H1 (cell line): ENCODE measurements around the gene TIAM2. TPM values are rescaled to one million over a fixed set of nuclear protein-coding genes. Genes with fewer than 3 reads are reported as not detected.

ENCODE experiments used
- CTCF ChIA-PET: fragments of 300-600 bp; sonication (Branson Sonifier 250); formaldehyde crosslinking; loops from one replicate; lab custom pipeline; 2021; ENCODE audit not compliant: partially characterized antibody; lab: Charles Lee
- POLR2A ChIA-PET: fragments of 300-600 bp; sonication (Branson Sonifier 250); formaldehyde crosslinking; loops from one replicate; lab custom pipeline; 2021; ENCODE audit warnings: inconsistent platforms; ENCODE audit not compliant: partially characterized antibody; lab: Charles Lee
- DNase-seq, 2 experiments: peaks; one replicate each; pipeline versions ENCODE4 v3.0.0 to v3.0.0-alpha.2; 2010 to 2022; ENCODE audit warnings: low spot score in 2 of 2, low read depth in 1 of 2, mixed read lengths in 1 of 2
- FAIRE-seq: peaks from 2 replicates; lab custom pipeline; 2011; peaks lifted over from hg19 to GRCh38; lab: Jason Lieb, UNC
- H2AFZ ChIP-seq: 2 replicates; pipeline ENCODE4 v1.8.1; 2012; ENCODE audit warnings: low read length, inconsistent platforms
- H2AK5ac ChIP-seq: 2 replicates; pipeline ENCODE4 v1.6.1; 2013; ENCODE audit warnings: low read depth, low read length
- H2BK120ac ChIP-seq: replicated peaks from 2 replicates; pipeline ENCODE3; 2013; ENCODE audit warnings: low read depth, low read length, inconsistent platforms
- H2BK12ac ChIP-seq: 2 replicates; pipeline ENCODE4 v1.6.1; 2013; ENCODE audit warnings: low read depth, low read length
- H2BK15ac ChIP-seq: 2 replicates; pipeline ENCODE4 v1.6.1; 2013; ENCODE audit warnings: low read length
- H2BK20ac ChIP-seq: 2 replicates; pipeline ENCODE4 v1.6.1; 2013; ENCODE audit warnings: low read length
- H2BK5ac ChIP-seq: 2 replicates; pipeline ENCODE4 v1.6.1; 2013; ENCODE audit warnings: low read depth, low read length
- H3K14ac ChIP-seq: 2 replicates; pipeline ENCODE4 v1.6.1; 2013; ENCODE audit warnings: inconsistent platforms; ENCODE audit not compliant: insufficient read length
- H3K18ac ChIP-seq: 2 replicates; pipeline ENCODE4 v1.6.1; 2013; ENCODE audit warnings: low read length; ENCODE audit errors: extremely low read depth
- H3K23ac ChIP-seq: 2 replicates; pipeline ENCODE4 v1.6.1; 2013; ENCODE audit warnings: inconsistent platforms; ENCODE audit not compliant: insufficient read length
- H3K23me2 ChIP-seq: 2 replicates; pipeline ENCODE4 v1.6.1; 2013; ENCODE audit warnings: low read depth, low read length
- H3K27ac ChIP-seq: 2 replicates; pipeline ENCODE4 v1.6.1; 2011; ENCODE audit warnings: low read depth, low read length, inconsistent platforms
- H3K27me3 ChIP-seq, 4 experiments: replicated peaks in 1 of 4; 1 replicate in 1 of 4; 2 replicates in 3 of 4; pipeline versions ENCODE4 v1.6.1 to v1.8.1; 2011 to 2013; ENCODE audit warnings: low read length in 3 of 4, mild to moderate bottlenecking in 3 of 4, inconsistent platforms in 2 of 4, mixed read lengths in 2 of 4, moderate library complexity in 1 of 4; ENCODE audit not compliant: control insufficient read depth in 3 of 4, insufficient read depth in 3 of 4; ENCODE audit errors: extremely low read depth in 1 of 4
- H3K36me3 ChIP-seq, 4 experiments: 2 replicates each; pipeline versions ENCODE4 v1.6.1 to v1.8.1; 2011 to 2013; ENCODE audit warnings: mild to moderate bottlenecking in 4 of 4, low read length in 3 of 4, moderate library complexity in 2 of 4, control low read depth in 1 of 4, inconsistent platforms in 1 of 4; ENCODE audit not compliant: insufficient read depth in 4 of 4, control insufficient read depth in 2 of 4
- H3K4ac ChIP-seq: replicated peaks from 2 replicates; pipeline ENCODE3; 2013; ENCODE audit warnings: low read length, low read depth, mixed read lengths, inconsistent platforms; ENCODE audit not compliant: insufficient read length
- H3K4me1 ChIP-seq, 4 experiments: replicated peaks in 1 of 4; 1 replicate in 1 of 4; 2 replicates in 3 of 4; pipeline versions ENCODE4 v1.6.1 to v1.8.1; 2011 to 2013; ENCODE audit warnings: low read length in 3 of 4, inconsistent platforms in 2 of 4, mixed read lengths in 1 of 4; ENCODE audit not compliant: insufficient read depth in 4 of 4, control insufficient read depth in 3 of 4
- H3K4me2 ChIP-seq, 2 experiments: 2 replicates each; pipeline versions ENCODE4 v1.6.1 to v1.8.1; 2011 to 2013; ENCODE audit warnings: low read depth in 2 of 2, low read length in 2 of 2, control low read depth in 1 of 2, inconsistent platforms in 1 of 2, mild to moderate bottlenecking in 1 of 2; ENCODE audit not compliant: insufficient read depth in 1 of 2
- H3K4me3 ChIP-seq, 4 experiments: fragments of 200-600, 300-600 bp in 1 of 4; sonication (generic), shearing (Covaris generic), sonication (Bioruptor Twin) in 1 of 4; 2 replicates each; pipeline versions ENCODE4 v1.5.1 to v1.8.1; 2011 to 2016; ENCODE audit warnings: low read length in 4 of 4, low read depth in 3 of 4, control low read depth in 2 of 4, inconsistent platforms in 2 of 4, mild to moderate bottlenecking in 2 of 4, mixed read lengths in 1 of 4, moderate library complexity in 1 of 4; ENCODE audit not compliant: insufficient read depth in 2 of 4; ENCODE audit errors: extremely low read depth in 1 of 4
- H3K56ac ChIP-seq: replicated peaks from 2 replicates; pipeline ENCODE3; 2013; ENCODE audit warnings: low read depth, mild to moderate bottlenecking, mixed read lengths, low read length, inconsistent platforms; ENCODE audit not compliant: insufficient read length
- H3K79me1 ChIP-seq: 2 replicates; pipeline ENCODE4 v1.6.1; 2013; ENCODE audit warnings: low read depth, low read length, control low read depth
- H3K79me2 ChIP-seq, 2 experiments: 2 replicates each; pipeline versions ENCODE4 v1.6.1 to v1.8.1; 2012 to 2013; ENCODE audit warnings: low read length in 2 of 2, mild to moderate bottlenecking in 2 of 2, inconsistent platforms in 1 of 2; ENCODE audit not compliant: insufficient read depth in 2 of 2, control insufficient read depth in 1 of 2
- H3K9ac ChIP-seq, 4 experiments: replicated peaks in 1 of 4; 1 replicate in 1 of 4; 2 replicates in 3 of 4; pipeline versions ENCODE4 v1.6.1 to v1.8.1; 2011 to 2013; ENCODE audit warnings: low read depth in 3 of 4, low read length in 3 of 4, control low read depth in 2 of 4, mild to moderate bottlenecking in 2 of 4, moderate library complexity in 2 of 4, inconsistent platforms in 1 of 4; ENCODE audit errors: extremely low read depth in 1 of 4
- H3K9me3 ChIP-seq, 2 experiments: 2 replicates each; pipeline versions ENCODE4 v1.6.1 to v1.8.1; 2012 to 2013; ENCODE audit warnings: mild to moderate bottlenecking in 2 of 2, moderate library complexity in 2 of 2, control low read depth in 1 of 2, inconsistent platforms in 1 of 2, low read depth in 1 of 2, low read length in 1 of 2, mixed read lengths in 1 of 2; ENCODE audit not compliant: insufficient read depth in 2 of 2
- H4K20me1 ChIP-seq, 2 experiments: replicated peaks in 1 of 2; 2 replicates each; pipeline versions ENCODE3 to v1.8.1; 2011 to 2013; ENCODE audit warnings: inconsistent platforms in 2 of 2, low read length in 2 of 2, mild to moderate bottlenecking in 1 of 2; ENCODE audit not compliant: insufficient read depth in 2 of 2, control insufficient read depth in 1 of 2
- H4K5ac ChIP-seq: 2 replicates; pipeline ENCODE4 v1.6.1; 2013; ENCODE audit warnings: low read length, low read depth, mixed read lengths, inconsistent platforms; ENCODE audit not compliant: insufficient read length
- H4K8ac ChIP-seq: 2 replicates; pipeline ENCODE4 v1.8.0; 2013; ENCODE audit warnings: mild to moderate bottlenecking, moderate library complexity, low read length, inconsistent platforms; ENCODE audit not compliant: insufficient read depth; ENCODE audit errors: extremely low read depth
- H4K91ac ChIP-seq: replicated peaks from 2 replicates; pipeline ENCODE3; 2013; ENCODE audit warnings: low read length, mixed read lengths, inconsistent platforms; ENCODE audit not compliant: insufficient read length
- EGR1 ChIP-seq: IDR thresholded peaks from 2 replicates; pipeline ENCODE4 v1.6.1; 2011; ENCODE audit warnings: low read depth, low read length, borderline replicate concordance
- TAF1 ChIP-seq: IDR thresholded peaks from 2 replicates; pipeline ENCODE4 v1.6.1; 2011; ENCODE audit warnings: mild to moderate bottlenecking, low read depth, low read length
- WGBS, 2 experiments: shearing (Covaris generic) in 1 of 2; methylation state at CpG; one replicate each; pipeline versions ENCODE4 v1.1.6 to v1.1.7; 2013 to 2015; ENCODE audit warnings: low lambda C conversion rate in 2 of 2, mixed read lengths in 2 of 2, inconsistent platforms in 1 of 2, low coverage in 1 of 2, missing lambda C conversion rate in 1 of 2; ENCODE audit not compliant: insufficient replicate concordance in 2 of 2, insufficient coverage in 1 of 2, insufficient read length in 1 of 2; ENCODE audit errors: extremely low coverage in 1 of 2, missing lambda C conversion rate in 1 of 2; 5-methylcytosine and 5-hydroxymethylcytosine counted together
- polyA plus RNA-seq, 7 experiments: library from polyadenylated mRNA; depleted of rRNA in 3 of 7; stranded (reverse) in 5 of 7; unstranded in 2 of 7; fragments of >200 nt in 5 of 7; fragments of 200-250 nt in 2 of 7; gene quantifications; 1 replicate in 5 of 7; 2 replicates in 1 of 7; 4 replicates in 1 of 7; pipeline versions ENCODE4 v1.2.1 to v1.2.3, GENCODE V29; 2011 to 2013; ENCODE audit warnings: missing spikeins in 2 of 7, mixed read lengths in 2 of 7
- total RNA-seq: library from RNA; stranded (reverse); fragmentation: NEBNext Ultra II Directional; extraction: Animal tissue kit (Norgen Biotek cat#: 25700); gene quantifications from 2 replicates; pipeline ENCODE4 v1.2.1, GENCODE V29; 2021
- TF ChIP-seq, protein P1 (sequence below): IDR thresholded peaks from 2 replicates; pipeline ENCODE4 v1.6.1; 2012; ENCODE audit warnings: inconsistent platforms
- TF ChIP-seq, protein P2 (sequence below): IDR thresholded peaks from 2 replicates; pipeline ENCODE4 v1.6.1; 2012; ENCODE audit warnings: inconsistent platforms

Gene TIAM2
- total and polyA plus RNA-seq, 2 of the 8 experiments (the other 6 are each of a cell fraction or from before 2014, with no cell fraction given), result 7.4 to 23.9 TPM

GRCh38 chr6:154994836-154995253 is 270 bp upstream of the TIAM2 start:
- Histone ChIP-seq H4K91ac (no peak overlapping the region), H3K36me3 (no peaks in the 10 kb centered on the region), H3K27me3 (peaks cover 0 to 2% (median under 1%) of the 10 kb centered on the region in 4 experiments; a peak in 2 of 7 replicates), H3K9me3 (no peaks in the 10 kb centered on the region), H3K18ac (peak overlapping the region; percentile 78), H3K14ac (no peak overlapping the region), H3K56ac (no peak overlapping the region), H3K4ac (no peak overlapping the region), H2BK20ac (no peak overlapping the region), H2BK15ac (no peak overlapping the region), H3K4me3 (peak overlapping the region; percentile 57 to 81 (median 70)), H2BK120ac (no peak overlapping the region), H3K79me2 (peaks cover 0 to 4% of the 10 kb centered on the region in 2 experiments; a peak in 1 of 4 replicates), H3K79me1 (0 out of 2 replicates have a peak, but pooled peaks cover 3% of the 10 kb centered on the region), H2AK5ac (no peak overlapping the region), H2BK5ac (0 out of 2 replicates have a peak overlapping the region, but pooled peaks have one; percentile 35), H4K8ac (0 out of 2 replicates have a peak overlapping the region, but pooled peaks have one; percentile 0), H4K20me1 (peaks cover 4 to 7% of the 10 kb centered on the region in 2 experiments), H3K27ac (no peak overlapping the region), H4K5ac (peak overlapping the region; percentile 93), H3K23ac (no peak overlapping the region), H3K4me2 (peak overlapping the region; percentile 56 to 89), H3K23me2 (peaks cover 8% of the 10 kb centered on the region; the same call in 1 of the 2 replicates), H2AFZ (peak overlapping the region; percentile 25; the same call in 1 of the 2 replicates), H3K4me1 (peaks cover 0 to 3% (median 0%) of the 10 kb centered on the region in 4 experiments), H2BK12ac (0 out of 2 replicates have a peak overlapping the region, but pooled peaks have one; percentile 60), H3K9ac (peak overlapping the region in 3 of 4 experiments; percentile 29 to 65 (median 51); a peak in 4 of 7 replicates)
- POLR2A ChIA-PET, result interaction anchor here (0.6 to 1.6 kb wide), 4 partner anchors 10 to 310 kb away, joined by 3 read pairs; no protein-coding TSS in a partner anchor
- CTCF ChIA-PET, result interaction anchor here (1.1 to 1.7 kb wide), 4 partner anchors 10 to 67 kb away, joined by 5 to 8 read pairs (median 5); no protein-coding TSS in a partner anchor
- FAIRE-seq (no peak), DNase-seq (no peak)
- peak; percentile 19; the same call in 1 of the 2 replicates for TF ChIP-seq TAF1
- TF ChIP-seq, protein P1, sequence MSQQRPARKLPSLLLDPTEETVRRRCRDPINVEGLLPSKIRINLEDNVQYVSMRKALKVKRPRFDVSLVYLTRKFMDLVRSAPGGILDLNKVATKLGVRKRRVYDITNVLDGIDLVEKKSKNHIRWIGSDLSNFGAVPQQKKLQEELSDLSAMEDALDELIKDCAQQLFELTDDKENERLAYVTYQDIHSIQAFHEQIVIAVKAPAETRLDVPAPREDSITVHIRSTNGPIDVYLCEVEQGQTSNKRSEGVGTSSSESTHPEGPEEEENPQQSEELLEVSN, result peak; percentile 48
- TF ChIP-seq, protein P2, sequence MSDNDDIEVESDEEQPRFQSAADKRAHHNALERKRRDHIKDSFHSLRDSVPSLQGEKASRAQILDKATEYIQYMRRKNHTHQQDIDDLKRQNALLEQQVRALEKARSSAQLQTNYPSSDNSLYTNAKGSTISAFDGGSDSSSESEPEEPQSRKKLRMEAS, result peak; percentile 74
- no peak for TF ChIP-seq EGR1
- WGBS, 2 experiments, result 10% methylated on average over 29 of the region's 32 CpGs; no CpG with 5 or more reads in 1 of the 2 experiments
